Keratinocyte (primary cell): Measurements from ENCODE around the gene CAPN7.

Experiments used
- CTCF ChIP-seq, 3 experiments: IDR thresholded peaks in 1 of 3; conservative IDR thresholded peaks in 1 of 3; optimal IDR thresholded peaks in 1 of 3; 2 replicates in 2 of 3; 3 replicates in 1 of 3; pipeline versions ENCODE3 to v1.5.1; 2011; ENCODE audit warnings: low read length in 3 of 3, mild to moderate bottlenecking in 3 of 3, moderate library complexity in 2 of 3, control low read depth in 1 of 3, inconsistent platforms in 1 of 3; ENCODE audit not compliant: insufficient read depth in 2 of 3; ENCODE audit errors: extremely low read depth in 1 of 3
- EZH2 ChIP-seq: IDR thresholded peaks from one replicate; pipeline ENCODE4 v1.6.1; 2012; ENCODE audit warnings: inconsistent platforms, mild to moderate bottlenecking, low read length, moderate library complexity

GRCh38 chr3:15207836-15208504 lies 1.9 kb downstream of the CAPN7 start:
- TF ChIP-seq CTCF (optimal IDR thresholded peaks at IDR 0.05 in 1 of 3, IDR thresholded peaks at IDR 0.05 in 1 of 3, conservative IDR thresholded peaks at IDR 0.05 in 1 of 3; ENCODE audit: extremely low read depth in 1 of 3, insufficient read depth in 2 of 3, low read length in 3 of 3) (no peak), EZH2 (no peak)
